ENCODE data around the gene SMIM11. TPM values are rescaled to one million over a fixed set of nuclear protein-coding genes. Genes with fewer than 3 reads are reported as not detected.
"Not testable (repeated sequence)": the region's sequence is repeated elsewhere in the genome, so short reads cannot be mapped to it uniquely, and the experiment has no call there.

The SMIM11 gene
- total RNA-seq, 1 experiment from 2014 or later: 2.3 TPM

DNA sequence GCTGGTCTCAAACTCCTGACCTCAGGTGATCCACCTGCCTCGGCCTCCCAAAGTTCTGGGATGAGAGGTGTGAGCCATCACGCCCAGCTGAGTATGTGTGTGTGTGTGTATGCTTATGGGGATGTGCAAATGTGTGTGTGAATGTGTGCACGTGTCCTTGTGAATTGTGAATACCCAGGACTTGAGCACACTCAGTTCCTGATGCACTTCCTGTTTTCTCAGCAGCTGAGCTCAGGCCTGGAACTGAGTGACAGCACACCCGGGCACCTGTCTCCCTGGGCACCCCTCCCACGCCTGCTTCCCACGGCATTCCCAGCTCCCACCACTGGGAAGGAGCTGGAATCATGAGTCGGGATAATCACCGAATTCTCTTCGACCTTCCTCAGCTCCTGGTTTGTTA, 32.0 kb downstream of the SMIM11 start:
- H3K36me3 Mint-ChIP-seq (ENCODE audit: insufficient read depth in 1 of 3, low read depth in 3 of 3): not testable (repeated sequence)

DNA sequence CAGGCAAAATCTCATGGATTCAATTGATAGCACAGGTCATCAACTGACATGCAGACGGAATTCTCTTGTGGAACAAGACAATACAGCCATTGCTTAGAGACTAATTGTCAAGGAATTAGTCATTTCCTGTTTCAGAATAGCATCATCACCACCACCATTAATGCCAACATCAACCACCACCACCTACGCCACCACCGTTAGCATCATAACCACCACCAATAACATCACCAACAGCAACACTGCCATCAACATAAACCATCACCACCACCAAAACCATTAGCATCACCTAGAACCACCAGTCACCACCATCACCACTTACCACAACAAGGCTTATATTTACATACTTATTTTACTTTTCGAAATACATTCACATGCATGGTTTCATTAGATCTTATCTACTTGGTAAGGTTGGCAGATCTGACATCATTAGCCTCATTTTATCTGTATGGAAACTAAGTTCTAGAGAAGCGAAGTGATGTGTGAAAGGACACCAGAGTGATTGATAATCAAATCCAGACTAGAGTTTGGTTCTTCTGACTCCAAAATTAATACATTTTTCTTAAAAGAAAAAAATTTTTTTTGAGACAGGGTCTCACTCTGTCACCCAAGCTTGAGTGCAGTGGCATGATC, 42.3 kb downstream of the SMIM11 start:
- not testable (repeated sequence) for DNase-seq; H2BK12ac ChIP-seq (ENCODE audit: insufficient read length, low read depth, low read length); H3K23me2 ChIP-seq (ENCODE audit: insufficient read length, low read depth, low read length, poor library complexity, severe bottlenecking); H3K36me3 Mint-ChIP-seq (ENCODE audit: insufficient read depth in 1 of 3, low read depth in 3 of 3); H3K4ac ChIP-seq (ENCODE audit: low read depth, low read length); H2AFZ ChIP-seq (ENCODE audit: low read length); H3K4me2 ChIP-seq (ENCODE audit: insufficient read depth, insufficient read length, low read length); H3K9ac ChIP-seq (ENCODE audit: extremely low read depth, insufficient read length, low read length); H3K4me1 ChIP-seq (ENCODE audit: insufficient read depth, low read length); H3K14ac ChIP-seq (ENCODE audit: insufficient read depth, low read length); H3K4me3 Mint-ChIP-seq; H3K56ac ChIP-seq (ENCODE audit: insufficient read length, low read depth, low read length); H3K27me3 Mint-ChIP-seq (ENCODE audit: low read depth); H2BK20ac ChIP-seq (ENCODE audit: low read depth, low read length, poor library complexity, severe bottlenecking); H3K79me1 ChIP-seq (ENCODE audit: insufficient read depth, low read depth, low read length, poor library complexity, severe bottlenecking); H2BK120ac ChIP-seq (ENCODE audit: low read depth, low read length, poor library complexity, severe bottlenecking); H4K5ac ChIP-seq (ENCODE audit: insufficient read length, low read depth, low read length); H3K4me1 Mint-ChIP-seq; H2BK15ac ChIP-seq (ENCODE audit: low read depth, low read length); H3K27ac Mint-ChIP-seq; H3K27me3 ChIP-seq (ENCODE audit: insufficient read depth, low read length); H4K91ac ChIP-seq (ENCODE audit: insufficient read length, low read depth, low read length); H3K9me3 Mint-ChIP-seq; H4K8ac ChIP-seq (replicated peaks; ENCODE audit: insufficient read length, low read depth, low read length); H2BK5ac ChIP-seq (ENCODE audit: insufficient read length, low read length); H3K18ac ChIP-seq (ENCODE audit: insufficient read length, low read depth, low read length); H4K20me1 ChIP-seq (ENCODE audit: control insufficient read depth, insufficient read depth, insufficient read length); H3T11ph ChIP-seq (ENCODE audit: low read length); H3K9me3 ChIP-seq (ENCODE audit: control insufficient read depth, low read depth, low read length); H2AK5ac ChIP-seq (ENCODE audit: insufficient read length, low read length); H3K23ac ChIP-seq (ENCODE audit: insufficient read length, low read depth, low read length); H3K79me2 ChIP-seq (ENCODE audit: insufficient read depth, low read length); H3K27ac ChIP-seq (ENCODE audit: insufficient read length, low read depth, low read length)
- no CpG with 5 or more reads among the region's 5 CpGs for WGBS (ENCODE audit: extremely low coverage, insufficient read length, low lambda C conversion rate)

More for the DNA sequence above, 32.0 kb downstream of the SMIM11 start:
- H3K4ac ChIP-seq (ENCODE audit: low read depth, low read length); H3K79me1 ChIP-seq (ENCODE audit: insufficient read depth, low read depth, low read length, poor library complexity, severe bottlenecking); H3K23ac ChIP-seq (ENCODE audit: insufficient read length, low read depth, low read length); H4K91ac ChIP-seq (ENCODE audit: insufficient read length, low read depth, low read length); H2BK20ac ChIP-seq (ENCODE audit: low read depth, low read length, poor library complexity, severe bottlenecking); H4K20me1 ChIP-seq (ENCODE audit: control insufficient read depth, insufficient read depth, insufficient read length); H3K9me3 ChIP-seq (ENCODE audit: control insufficient read depth, low read depth, low read length); H3K23me2 ChIP-seq (ENCODE audit: insufficient read length, low read depth, low read length, poor library complexity, severe bottlenecking); H2BK120ac ChIP-seq (ENCODE audit: low read depth, low read length, poor library complexity, severe bottlenecking); H3T11ph ChIP-seq (ENCODE audit: low read length); H3K18ac ChIP-seq (ENCODE audit: insufficient read length, low read depth, low read length); H3K4me1 Mint-ChIP-seq; H2BK5ac ChIP-seq (ENCODE audit: insufficient read length, low read length); H2BK12ac ChIP-seq (ENCODE audit: insufficient read length, low read depth, low read length); H3K4me3 Mint-ChIP-seq; H3K14ac ChIP-seq (ENCODE audit: insufficient read depth, low read length); H3K56ac ChIP-seq (ENCODE audit: insufficient read length, low read depth, low read length); H2AFZ ChIP-seq (ENCODE audit: low read length); H3K27ac ChIP-seq (ENCODE audit: insufficient read length, low read depth, low read length); H3K79me2 ChIP-seq (ENCODE audit: insufficient read depth, low read length); H2BK15ac ChIP-seq (ENCODE audit: low read depth, low read length); H2AK5ac ChIP-seq (ENCODE audit: insufficient read length, low read length); H3K9ac ChIP-seq (ENCODE audit: extremely low read depth, insufficient read length, low read length); H3K9me3 Mint-ChIP-seq; H3K4me2 ChIP-seq (ENCODE audit: insufficient read depth, insufficient read length, low read length); H3K27me3 Mint-ChIP-seq (ENCODE audit: low read depth); H3K27me3 ChIP-seq (ENCODE audit: insufficient read depth, low read length); DNase-seq; H4K8ac ChIP-seq (replicated peaks; ENCODE audit: insufficient read length, low read depth, low read length); H4K5ac ChIP-seq (ENCODE audit: insufficient read length, low read depth, low read length); H3K4me1 ChIP-seq (ENCODE audit: insufficient read depth, low read length); H3K27ac Mint-ChIP-seq: not testable (repeated sequence)
- WGBS (ENCODE audit: extremely low coverage, insufficient read length, low lambda C conversion rate): no CpG with 5 or more reads among the region's 9 CpGs

All from H9 (cell line).